ENCODE results near the gene HYAL3. TPM values are rescaled to one million over a fixed set of nuclear protein-coding genes. Genes with fewer than 3 reads are reported as not detected.
"Not testable (repeated sequence)": the region's sequence is repeated elsewhere in the genome, so short reads cannot be mapped to it uniquely, and the experiment has no call there.

Gene HYAL3
- total RNA-seq, 1 donor from 2014 or later: 2.7 TPM

DNA sequence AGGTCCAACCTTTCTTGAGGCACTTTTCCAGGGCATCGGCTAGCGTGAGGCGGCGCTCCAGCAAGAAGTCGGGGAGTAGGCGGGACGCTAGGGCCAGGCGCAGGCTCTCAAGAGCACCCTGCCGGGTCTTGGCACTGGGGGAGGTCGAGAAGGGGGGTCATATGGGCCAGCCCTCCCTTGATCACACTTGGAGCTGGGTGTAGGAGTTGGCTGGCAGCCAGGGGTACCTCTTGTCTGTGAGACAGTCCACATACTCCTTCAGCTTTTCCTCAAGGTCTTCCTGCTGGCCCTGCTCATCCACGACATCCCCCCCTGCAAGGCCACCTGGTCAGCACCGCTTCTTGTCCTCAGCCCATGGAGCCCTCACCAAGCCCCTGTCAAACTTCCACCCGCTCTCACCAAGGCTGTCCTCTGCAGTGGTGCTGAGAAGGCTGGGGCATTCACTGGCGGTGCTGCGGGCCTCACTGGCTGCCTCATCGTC lies 9.0 kb downstream of the HYAL3 start:
- no peak for DNase-seq

DNA sequence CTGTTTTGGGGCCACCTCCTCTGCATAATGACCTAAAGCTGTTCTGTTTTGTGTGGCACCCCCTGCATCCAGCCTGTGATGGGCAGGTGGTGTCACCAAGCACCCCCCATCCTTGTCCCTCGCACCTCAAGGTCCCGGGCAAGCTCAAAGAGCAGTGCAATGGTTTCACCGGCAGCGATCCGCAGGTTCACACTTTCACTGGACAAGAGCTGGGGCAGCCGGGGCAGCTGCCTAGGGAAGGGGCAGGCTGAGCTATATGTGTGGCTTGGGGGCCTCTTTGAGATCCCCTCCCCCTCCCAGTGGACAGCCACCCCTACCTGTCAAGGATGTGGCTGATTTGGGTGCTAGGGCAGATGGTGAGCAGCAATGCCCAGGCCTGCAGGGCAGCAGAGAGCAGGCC lies 10.1 kb downstream of the HYAL3 start:
- DNase-seq: no peak

DNA sequence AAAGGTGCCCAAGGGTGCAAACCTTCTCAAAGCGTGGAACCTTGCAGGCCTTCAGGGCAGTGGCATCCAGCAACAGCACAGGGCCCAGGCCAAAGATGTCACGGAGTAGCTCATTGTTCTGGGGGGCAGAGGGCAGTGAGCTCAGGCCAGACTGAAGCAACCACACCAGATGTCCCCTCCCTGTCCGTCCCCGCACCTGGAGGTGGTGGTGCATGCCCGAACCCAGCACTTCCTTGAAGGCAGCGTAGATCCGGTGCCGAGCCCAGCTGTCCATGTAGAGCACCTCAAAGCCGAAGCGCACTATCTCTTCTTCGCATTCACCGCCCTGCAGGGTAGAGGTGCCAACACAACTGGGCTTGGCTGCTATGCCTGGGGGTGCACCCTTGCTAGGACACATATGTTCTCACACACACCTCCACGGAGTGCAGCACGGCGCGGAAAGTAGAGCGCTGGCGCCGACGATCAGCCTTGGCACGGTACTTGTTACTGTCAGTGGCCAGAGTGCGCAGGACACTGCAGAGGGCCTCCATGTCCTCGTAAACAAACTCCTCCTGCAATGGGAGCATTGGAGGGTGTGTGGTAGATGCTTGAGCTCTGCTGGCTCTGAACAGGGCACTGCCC lies 10.7 kb downstream of the HYAL3 start:
- no peak for DNase-seq

DNA sequence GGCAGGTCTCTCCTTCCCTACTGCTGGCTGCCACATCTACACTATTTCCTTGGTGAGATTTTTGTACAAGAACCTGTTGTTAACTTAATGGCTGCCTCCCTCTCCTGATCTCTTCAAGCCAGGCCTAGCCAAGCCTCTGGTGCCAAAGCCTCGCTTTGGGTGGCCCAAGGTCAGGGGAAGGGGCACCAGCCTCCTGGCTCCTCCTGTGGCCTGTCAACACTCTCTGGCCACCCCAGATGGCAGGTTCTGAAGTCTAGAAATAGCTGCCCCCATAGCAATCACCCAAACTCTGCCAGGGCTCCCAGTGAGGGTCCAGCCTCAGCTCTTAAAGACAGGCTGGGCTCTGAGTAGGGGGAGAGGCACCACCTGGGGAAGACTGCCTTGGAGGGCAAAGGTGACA lies 11.9 kb downstream of the HYAL3 start:
- no peak for DNase-seq

DNA sequence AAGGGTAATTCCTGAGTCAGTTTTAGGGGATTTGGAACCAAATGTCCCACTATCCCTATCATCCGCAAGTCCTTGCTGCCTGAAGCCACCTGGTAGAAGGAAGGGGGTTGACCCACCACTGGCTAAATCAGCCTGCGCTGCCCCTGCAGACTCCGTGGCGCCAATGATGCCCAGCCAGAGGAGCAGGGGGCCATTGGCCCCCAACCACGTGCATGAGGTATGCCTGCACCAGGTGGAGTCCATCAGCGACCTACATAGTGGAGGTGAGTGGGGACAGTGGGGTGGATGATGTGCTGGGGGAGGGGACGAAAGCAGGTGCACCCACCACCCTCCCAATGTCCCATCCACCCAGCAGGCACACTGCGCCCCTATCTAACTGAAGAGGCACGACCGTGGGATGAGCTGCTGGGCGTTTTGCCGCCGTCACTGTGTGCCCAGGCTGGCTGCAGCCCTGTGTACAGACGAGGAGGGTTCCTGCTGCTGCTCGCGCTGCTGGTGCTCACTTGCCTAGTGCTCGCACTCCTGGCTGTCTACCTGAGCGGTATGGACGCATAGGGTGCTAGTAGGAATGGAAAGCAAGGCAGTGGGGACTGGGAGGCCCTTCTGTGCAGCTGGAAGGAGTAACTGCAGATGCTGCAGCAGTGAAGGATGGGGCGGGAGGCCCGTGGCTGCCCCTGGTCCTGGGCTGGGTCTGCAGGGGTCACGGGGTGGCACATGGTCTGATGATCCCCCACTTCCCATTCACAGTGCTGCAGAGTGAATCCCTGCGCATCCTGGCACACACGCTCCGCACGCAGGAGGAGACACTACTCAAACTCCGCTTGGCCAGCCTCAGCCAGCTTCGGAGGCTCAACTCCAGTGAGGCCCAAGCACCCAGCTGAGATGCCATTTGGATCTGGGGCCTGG lies 12.6 kb downstream of the HYAL3 start:
- DNase-seq: no peak

DNA sequence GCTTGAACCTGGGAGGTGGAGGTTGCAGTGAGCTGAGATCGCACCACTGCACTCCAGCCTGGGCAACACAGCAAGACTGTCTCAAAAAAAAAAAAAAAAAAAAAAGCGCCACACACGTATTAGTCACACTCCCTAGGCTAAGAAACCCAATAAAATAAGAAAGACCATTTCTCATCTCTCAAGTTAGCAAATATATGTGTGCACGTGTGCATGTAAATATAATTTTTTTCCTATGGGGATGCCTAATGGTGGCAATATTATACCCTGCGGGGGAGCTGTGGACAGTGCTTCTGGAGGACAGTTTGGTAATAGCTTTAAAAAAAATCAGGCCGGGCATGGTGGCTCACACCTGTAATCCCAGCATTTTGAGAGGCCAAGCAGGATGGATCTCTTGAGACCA lies 15.1 kb downstream of the HYAL3 start:
- not testable (repeated sequence) for DNase-seq

DNA sequence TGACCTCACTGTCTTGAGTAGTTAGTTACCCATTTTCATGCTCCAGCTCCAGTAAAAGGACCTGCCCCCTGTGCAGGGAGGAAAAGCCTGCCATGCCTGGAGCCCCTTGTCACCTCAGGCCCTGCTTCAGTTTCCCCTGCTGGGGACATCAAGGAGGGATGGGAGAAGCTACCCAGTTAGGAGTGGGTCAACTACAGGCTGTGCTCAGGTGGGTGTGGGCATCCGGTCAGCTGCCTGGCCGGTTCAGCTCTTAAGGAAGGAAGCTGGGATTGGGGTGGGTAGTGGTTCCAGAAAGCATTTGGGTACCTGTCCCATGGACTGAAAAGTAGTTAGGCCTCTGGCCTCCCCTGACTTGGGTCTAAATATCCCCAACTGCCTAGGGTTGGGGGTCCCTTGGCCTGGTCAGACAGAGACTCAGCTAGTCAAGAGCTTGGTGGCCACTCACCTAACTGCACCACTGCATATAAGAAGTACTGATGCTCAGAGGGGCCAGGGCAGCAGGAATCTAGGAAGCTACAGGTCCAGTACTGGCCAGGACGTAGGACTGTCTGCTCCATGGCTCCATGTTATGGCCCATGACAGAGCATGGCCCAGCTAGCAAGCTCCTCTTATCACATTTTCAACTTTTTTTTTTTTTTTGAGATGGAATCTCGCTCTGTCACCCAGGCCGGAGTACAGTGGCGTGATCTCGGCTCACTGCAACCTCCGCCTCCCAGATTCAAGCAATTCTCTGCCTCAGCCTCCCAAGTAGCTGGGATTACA lies 19.8 kb downstream of the HYAL3 start:
- DNase-seq: no peak

DNA sequence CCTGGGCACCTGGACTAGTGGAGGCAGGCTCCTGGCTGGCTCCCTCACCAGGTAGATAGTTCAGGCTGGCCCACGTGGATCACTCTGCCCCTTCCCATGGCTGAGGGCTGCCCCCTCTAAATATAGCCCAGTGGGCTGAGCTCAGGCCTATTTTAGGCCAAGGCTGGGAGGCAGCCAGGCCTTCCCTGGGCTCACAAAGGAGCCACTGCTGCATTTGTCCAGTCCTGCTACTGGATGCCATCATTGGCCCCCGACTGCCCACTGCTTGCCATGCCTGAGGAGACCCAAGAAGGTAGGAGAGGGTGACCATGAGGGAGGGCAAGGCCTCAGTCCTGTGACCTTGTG lies 20.4 kb downstream of the HYAL3 start, which contains the start of gene LSMEM2:
Gene LSMEM2 (plus strand): TSS at position 208 of the 345 bp plus-strand sequence. CDS start 27 bp downstream, at position 235.
- no peak for DNase-seq

DNA sequence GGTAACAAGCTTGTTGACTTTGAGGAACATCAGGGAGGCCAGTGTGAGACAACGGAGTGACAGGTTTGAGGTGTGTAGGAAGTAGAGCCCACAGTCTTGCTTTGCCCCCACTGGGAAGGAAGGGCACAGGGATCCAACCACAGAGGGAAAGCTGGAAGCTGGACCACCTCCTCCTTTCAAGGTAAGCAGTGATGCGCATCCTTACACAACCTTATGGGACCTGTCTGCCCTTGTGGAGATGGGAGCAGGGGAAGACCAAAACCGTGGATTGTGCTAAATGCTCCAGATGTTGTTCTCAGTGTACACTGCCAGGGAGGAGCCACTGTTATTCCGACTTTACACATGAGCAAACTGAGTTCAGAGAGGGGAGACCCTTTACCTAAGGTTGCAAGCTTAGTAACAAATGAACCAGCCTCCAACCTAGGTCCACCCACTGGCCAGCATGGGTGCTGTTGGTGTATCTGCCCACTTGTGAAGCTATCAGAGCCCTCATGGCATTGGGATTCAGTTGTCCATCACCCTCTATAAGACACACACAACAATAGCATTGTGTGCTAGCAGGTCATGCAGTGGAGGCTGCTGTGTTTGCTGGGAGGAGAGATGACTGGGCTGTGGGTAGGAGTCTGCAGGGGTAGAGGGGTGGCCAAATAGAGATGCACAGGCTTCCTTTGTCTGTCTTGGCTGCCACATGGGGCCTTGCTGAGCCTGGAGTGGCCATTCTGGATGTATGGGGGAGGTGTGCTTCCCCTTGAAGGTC lies 20.9 kb downstream of the HYAL3 start:
- no peak for DNase-seq

DNA sequence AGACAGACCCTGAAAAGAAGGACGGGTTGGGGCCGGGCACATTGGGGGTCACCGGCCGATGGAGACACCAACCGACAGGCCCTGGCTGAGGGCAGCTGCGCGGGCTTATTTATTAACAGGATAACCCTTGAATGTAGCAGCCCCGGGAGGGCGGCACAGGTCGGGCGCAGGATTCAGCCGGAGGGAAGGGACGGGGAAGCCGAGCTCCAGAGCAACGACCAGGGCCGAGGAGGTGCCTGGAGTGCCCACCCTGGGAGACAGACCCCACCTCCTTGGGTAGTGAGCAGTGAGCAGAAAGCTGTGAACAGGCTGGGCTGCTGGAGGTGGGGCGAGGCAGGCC lies 22.5 kb downstream of the HYAL3 start:
- DNase-seq: no peak

DNA sequence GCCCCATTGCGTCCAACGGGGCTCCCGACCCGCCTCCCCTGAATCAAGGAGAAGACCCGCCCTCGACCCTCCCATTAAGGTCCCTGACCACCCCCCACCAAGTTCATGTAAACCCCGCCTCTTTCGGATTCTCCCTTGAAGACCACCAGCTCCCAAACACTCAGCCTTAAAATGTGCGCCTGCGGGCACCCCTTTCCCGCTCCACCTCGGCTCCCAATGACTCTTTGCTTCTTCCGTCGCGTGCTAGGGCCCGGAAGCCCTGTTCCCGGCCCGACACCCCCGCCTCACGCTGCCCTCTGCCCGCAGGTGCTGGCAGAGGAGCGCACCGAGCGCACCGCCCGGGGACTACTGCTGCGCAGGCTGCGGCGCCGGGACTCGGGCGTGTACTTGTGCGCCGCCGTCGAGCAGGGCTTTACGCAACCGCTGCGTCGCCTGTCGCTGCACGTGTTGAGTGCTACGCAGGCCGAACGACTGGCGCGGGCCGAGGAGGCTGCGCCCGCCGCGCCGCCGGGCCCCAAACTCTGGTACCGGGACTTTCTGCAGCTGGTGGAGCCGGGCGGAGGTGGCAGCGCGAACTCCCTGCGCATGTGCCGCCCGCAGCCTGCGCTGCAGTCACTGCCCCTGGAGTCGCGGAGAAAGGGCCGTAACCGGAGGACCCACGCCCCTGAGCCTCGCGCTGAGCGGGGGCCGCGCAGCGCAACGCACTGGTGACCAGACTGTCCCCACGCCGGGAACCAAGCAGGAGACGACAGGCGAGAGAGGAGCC lies 23.0 kb downstream of the HYAL3 start:
- no peak for DNase-seq

DNA sequence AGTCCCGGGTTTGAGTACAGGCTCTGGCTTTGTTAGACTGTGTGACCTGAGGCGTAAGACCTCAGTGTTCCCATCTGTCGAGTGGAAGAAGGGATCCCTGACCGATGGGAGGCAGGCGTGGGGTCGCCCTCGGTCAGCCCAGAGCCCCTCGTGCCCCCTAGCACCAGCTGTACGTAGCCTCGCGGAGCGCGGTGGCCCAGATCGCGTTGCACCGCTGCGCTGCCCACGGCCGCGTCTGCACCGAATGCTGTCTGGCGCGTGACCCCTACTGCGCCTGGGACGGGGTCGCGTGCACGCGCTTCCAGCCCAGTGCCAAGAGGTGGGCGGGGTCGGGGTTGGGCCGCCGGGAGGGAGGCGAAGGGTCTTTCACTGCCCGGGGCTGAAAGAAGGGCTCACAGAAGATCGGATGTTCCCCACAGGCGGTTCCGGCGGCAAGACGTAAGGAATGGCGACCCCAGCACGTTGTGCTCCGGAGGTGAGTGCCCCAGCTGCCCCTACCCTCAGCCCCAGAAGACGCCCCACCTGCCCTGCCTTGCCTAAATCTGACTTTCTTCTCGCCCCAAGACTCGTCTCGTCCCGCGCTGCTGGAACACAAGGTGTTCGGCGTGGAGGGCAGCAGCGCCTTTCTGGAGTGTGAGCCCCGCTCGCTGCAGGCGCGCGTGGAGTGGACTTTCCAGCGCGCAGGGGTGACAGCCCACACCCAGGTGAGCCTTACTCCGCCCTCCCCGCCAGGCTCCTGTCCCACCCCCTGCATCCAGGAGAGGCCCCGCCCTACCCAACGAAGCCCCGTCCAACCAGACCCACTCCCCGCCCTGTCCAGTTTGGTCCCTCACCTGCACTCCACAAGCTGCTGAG lies 23.8 kb downstream of the HYAL3 start:
- DNase-seq: no peak

DNA sequence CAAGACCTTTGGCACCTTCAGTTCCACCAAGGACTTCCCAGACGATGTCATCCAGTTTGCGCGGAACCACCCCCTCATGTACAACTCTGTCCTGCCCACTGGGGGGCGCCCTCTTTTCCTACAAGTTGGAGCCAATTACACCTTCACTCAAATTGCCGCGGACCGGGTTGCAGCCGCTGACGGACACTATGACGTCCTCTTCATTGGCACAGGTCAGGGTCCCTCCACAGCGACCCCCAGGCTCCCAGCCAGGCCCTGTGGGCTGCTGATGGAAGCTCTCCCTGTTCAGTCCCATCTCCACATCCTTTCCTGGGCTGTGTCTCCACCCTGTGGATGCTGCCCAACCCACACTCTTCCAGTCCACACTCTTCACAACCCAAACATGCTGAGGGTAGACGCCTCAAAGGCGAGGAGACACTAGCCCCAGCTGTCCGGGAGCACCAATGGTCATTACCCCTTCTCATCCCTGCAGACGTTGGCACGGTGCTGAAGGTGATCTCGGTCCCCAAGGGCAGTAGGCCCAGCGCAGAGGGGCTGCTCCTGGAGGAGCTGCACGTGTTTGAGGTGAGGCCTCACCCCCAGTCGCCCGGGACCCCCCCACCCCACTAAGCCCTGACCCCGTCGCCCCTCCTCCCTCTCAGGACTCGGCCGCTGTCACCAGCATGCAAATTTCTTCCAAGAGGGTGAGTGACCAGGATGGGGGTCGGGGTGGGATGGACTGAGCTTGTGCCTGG lies 24.7 kb downstream of the HYAL3 start:
- DNase-seq: no peak

DNA sequence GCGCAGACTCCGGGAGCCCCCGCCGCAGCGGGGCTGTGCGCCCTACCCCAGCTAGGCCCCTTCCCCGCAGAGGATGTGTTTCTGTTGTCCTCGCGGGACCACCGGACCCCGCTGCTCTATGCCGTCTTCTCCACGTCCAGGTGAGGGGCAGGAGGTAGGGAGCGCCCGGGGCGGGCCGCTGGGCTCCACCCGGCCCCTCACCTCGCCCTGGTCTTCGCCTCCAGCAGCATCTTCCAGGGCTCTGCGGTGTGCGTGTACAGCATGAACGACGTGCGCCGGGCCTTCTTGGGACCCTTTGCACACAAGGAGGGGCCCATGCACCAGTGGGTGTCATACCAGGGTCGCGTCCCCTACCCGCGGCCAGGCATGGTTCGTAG lies 25.5 kb downstream of the HYAL3 start:
- no peak for DNase-seq

DNA sequence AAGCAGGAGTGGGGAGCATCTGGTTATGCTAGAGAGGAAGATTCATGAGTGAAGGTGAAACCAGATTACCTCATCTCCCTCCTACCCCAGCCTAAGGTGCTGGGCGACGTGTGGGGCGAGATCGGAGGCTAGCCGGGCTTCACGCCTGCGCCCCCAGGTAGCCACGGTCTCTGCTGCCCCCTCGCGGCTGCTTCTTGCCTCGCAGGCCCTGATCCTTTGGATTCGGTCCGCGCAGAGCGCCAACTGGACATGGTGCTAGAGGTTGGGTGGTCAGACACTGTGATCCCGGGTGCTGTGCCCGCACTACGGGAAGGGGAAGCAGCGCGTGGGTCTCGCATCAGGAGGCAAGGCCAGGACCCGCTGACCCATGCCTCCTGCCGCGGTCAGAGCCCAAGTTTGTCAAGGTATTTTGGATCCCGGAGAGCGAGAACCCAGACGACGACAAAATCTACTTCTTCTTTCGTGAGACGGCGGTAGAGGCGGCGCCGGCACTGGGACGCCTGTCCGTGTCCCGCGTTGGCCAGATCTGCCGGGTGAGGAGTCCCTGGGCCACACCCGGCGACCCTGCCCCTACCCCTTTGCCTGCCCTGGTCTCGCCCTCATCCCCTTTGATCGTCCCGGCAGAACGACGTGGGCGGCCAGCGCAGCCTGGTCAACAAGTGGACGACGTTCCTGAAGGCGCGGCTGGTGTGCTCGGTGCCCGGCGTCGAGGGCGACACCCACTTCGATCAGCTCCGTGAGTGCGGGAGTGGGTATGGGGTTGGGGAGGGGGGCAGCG lies 26.1 kb downstream of the HYAL3 start:
- peak; percentile 60 for DNase-seq

DNA sequence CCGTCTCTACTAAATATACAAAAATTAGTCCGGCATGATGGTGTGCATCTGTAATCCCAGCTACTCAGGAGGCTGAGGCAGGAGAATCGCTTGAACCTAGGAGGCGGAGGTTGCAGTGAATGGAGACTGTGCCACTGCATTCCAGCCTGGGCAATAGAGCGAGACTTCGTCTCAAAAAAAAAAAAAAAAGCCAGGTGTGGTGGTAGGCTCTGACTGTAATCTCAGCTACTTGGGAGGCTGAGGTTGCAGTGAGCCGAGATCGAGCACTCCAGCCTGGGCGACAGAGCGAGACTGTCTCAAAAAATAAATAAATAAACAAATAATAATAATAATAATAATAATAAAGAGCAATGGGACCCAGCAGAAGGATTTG lies 26.7 kb downstream of the HYAL3 start:
- not testable (repeated sequence) for DNase-seq

DNA sequence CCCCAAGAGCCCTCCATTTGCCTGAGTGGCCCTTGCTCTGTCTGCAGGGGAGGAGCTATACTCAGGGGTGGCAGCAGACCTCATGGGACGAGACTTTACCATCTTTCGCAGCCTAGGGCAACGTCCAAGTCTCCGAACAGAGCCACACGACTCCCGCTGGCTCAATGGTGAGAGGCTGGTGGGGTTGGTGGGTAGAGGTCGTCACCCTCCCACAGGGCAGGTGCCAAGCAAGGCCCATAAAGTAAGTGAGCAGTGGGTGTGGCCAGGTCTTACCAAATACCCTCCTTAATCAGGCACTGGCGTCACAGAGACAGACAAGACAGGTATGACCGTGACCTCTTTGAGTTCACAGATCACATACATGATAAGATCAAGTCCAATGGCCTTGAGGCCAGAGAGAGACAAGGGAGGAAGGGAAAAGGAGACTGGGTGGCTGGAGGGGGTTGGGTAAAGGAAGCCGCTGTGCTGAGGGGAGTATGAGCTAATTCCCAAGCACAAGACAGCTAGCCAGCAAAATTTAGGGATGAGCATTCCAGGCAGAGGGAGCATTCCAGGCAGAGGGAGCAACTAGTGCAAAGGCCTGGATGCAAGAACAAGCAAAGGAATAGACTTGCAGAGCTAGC lies 27.8 kb downstream of the HYAL3 start:
- no peak for DNase-seq

DNA sequence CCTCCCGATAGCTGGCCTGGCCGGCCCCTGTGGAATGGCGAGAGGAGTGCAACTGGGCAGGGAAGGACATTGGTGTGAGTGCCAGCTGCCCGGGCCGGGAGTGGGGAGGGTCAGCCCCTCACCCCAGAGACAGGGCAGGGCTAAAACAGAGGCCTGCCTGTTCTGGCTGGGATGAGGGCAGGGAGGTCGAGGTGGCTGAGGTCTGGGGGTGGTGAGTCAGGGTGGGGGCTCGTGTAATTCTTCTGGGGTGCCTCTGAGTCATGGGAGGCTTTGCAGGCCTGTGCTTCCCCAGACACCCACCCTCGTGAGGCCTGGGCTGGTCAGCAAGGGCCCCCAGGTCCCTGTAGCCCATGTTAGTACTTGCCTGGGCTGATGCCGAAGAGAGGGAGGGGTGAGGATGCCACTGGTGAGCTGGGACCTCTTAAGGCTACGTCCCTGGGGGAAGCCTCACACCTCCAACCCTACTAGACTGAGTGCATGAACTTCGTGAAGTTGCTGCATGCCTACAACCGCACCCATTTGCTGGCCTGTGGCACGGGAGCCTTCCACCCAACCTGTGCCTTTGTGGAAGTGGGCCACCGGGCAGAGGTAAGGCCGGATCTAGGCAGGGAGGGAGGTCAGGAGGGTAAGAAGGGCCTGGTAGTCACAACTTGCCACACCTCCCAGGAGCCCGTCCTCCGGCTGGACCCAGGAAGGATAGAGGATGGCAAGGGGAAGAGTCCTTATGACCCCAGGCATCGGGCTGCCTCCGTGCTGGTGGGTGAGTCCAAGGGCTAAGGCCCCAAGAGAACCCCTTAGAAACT lies 28.6 kb downstream of the HYAL3 start:
- no peak for DNase-seq
